ENCODE results near the gene HAPLN3. TPM values are rescaled to one million over a fixed set of nuclear protein-coding genes. Genes with fewer than 3 reads are reported as not detected.

Gene HAPLN3
- total and polyA plus RNA-seq, 2 donors (not counting 3 experiments of a cell fraction or from before 2014, with no cell fraction given), result 57.6 to 130 TPM

DNA sequence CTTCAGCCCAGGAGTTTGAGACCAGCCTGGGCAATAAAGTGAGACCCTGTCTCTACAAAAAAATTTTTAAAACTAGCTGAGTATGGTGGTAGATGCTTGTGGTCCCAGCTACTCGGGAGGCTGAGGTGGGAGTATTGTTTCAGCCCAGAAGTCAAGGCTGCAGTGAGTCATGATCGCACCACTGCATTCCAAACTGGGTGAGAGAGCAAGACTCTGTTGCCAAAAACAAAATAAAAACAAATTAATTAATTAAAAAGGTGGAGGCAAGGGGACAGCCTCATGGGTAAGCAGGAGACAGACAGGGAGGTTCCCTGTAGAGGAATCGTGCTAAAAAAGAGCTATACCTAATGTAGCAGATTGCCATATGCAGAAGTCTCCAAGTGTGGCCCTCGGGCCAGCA, 12.6 kb downstream of the HAPLN3 start:
- Histone ChIP-seq H3K27me3 (ENCODE audit: control insufficient read depth in 2 of 2, insufficient read depth in 2 of 2, low read length in 2 of 2) (no peaks in the 10 kb centered on the region), H4K20me1 (replicated peaks; ENCODE audit: control insufficient read depth, extremely low read depth, insufficient read depth, low read length) (no peaks in the 10 kb centered on the region), H3K4me1 (ENCODE audit: control insufficient read depth, extremely low read depth, insufficient read depth, low read length) (no peaks in the 10 kb centered on the region), H3K27ac (ENCODE audit: insufficient read depth, low read depth, low read length) (no peak overlapping the region), H3K9me1 (replicated peaks; ENCODE audit: control insufficient read depth, extremely low read depth, insufficient read depth, low read length) (no peaks in the 10 kb centered on the region), H3K9me3 (replicated peaks; ENCODE audit: control insufficient read depth, insufficient read depth, low read length) (no peaks in the 10 kb centered on the region), H2AFZ (ENCODE audit: low read depth, low read length) (no peak overlapping the region), H3K79me2 (ENCODE audit: control insufficient read depth, insufficient read depth, low read length) (no peaks in the 10 kb centered on the region), H3K4me3 (replicated peaks in 1 of 3; ENCODE audit: insufficient read depth in 1 of 3, low read depth in 1 of 3, low read length in 3 of 3) (no peak overlapping the region), H3K9ac (replicated peaks; ENCODE audit: extremely low read depth, insufficient read depth, low read length) (no peak overlapping the region), H3K36me3 (ENCODE audit: control insufficient read depth in 2 of 2, extremely low read depth in 1 of 2, insufficient read depth in 2 of 2, low read length in 2 of 2) (peaks cover 0 to 27% of the 10 kb centered on the region in 2 experiments), H3K4me2 (ENCODE audit: insufficient read depth, low read length) (no peak overlapping the region)
- DNase-seq (ENCODE audit: low read depth, low spot score) (no peak), FAIRE-seq (no peak)
- intact Hi-C loops (cut with micrococcal nuclease) (no loop called here), dilution Hi-C loops (cut with MboI; ENCODE audit: extremely low pct_ligation_motif_present, low sequenced_read_pairs) (no loop called here)
- TF ChIP-seq, protein P1, sequence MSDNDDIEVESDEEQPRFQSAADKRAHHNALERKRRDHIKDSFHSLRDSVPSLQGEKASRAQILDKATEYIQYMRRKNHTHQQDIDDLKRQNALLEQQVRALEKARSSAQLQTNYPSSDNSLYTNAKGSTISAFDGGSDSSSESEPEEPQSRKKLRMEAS (IDR thresholded peaks at IDR 0.05; ENCODE audit: insufficient read depth, insufficient read length), result no peak
- peak; percentile 55 for TF ChIP-seq JUN (IDR thresholded peaks at IDR 0.05; ENCODE audit: borderline replicate concordance, insufficient read depth, insufficient read length, low read depth)
- CTCF ChIA-PET, result interaction anchor here (1.2 to 5.3 kb wide), 3 partner anchors 10 to 22 kb away, joined by 4 to 29 read pairs (median 7); no protein-coding TSS in a partner anchor
- no TSS peak for BruUV-seq (replicated peaks)
- POLR2A ChIA-PET, result no interaction called here

DNA sequence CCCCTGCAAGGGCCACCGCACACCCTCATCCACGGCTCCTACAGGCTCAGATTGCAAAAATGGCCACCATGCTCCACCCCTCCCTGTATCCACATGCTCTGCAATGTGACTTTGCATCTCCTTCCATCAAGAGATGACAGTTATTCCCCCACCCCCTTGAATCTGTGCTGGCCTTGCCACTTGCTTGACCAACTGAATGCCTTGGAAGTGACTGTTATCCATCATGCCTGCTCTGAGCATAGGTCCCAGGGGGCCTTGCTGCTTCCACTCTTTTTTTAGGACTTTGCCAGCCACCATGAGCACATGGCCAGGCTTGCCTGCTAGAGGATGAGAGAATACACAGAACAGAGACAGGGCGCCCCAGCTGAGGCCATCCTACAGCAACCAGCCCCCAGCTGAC, 13.6 kb downstream of the HAPLN3 start:
- H4K20me1 ChIP-seq (replicated peaks; ENCODE audit: control insufficient read depth, extremely low read depth, insufficient read depth, low read length), result no peaks in the 10 kb centered on the region
- no peak overlapping the region for H3K4me2 ChIP-seq (ENCODE audit: insufficient read depth, low read length)
- FAIRE-seq (no peak), DNase-seq (ENCODE audit: low read depth, low spot score) (no peak)
- ChIA-PET POLR2A (no interaction called here), CTCF (interaction anchor here (5.3 kb wide), 1 partner anchor 17 kb away, joined by 29 read pairs; no protein-coding TSS in a partner anchor)
- H3K36me3 ChIP-seq (ENCODE audit: control insufficient read depth in 2 of 2, extremely low read depth in 1 of 2, insufficient read depth in 2 of 2, low read length in 2 of 2), result peaks cover 0 to 35% of the 10 kb centered on the region in 2 experiments
- no peaks in the 10 kb centered on the region for H3K9me3 ChIP-seq (replicated peaks; ENCODE audit: control insufficient read depth, insufficient read depth, low read length)
- dilution Hi-C loops (cut with MboI; ENCODE audit: extremely low pct_ligation_motif_present, low sequenced_read_pairs) (no loop called here), intact Hi-C loops (cut with micrococcal nuclease) (no loop called here)
- no peak overlapping the region for H3K4me3 ChIP-seq (replicated peaks in 1 of 3; ENCODE audit: insufficient read depth in 1 of 3, low read depth in 1 of 3, low read length in 3 of 3)
- H3K9me1 ChIP-seq (replicated peaks; ENCODE audit: control insufficient read depth, extremely low read depth, insufficient read depth, low read length), result no peaks in the 10 kb centered on the region
- no peaks in the 10 kb centered on the region for H3K79me2 ChIP-seq (ENCODE audit: control insufficient read depth, insufficient read depth, low read length)
- H2AFZ ChIP-seq (ENCODE audit: low read depth, low read length), result no peak overlapping the region
- H3K27me3 ChIP-seq (ENCODE audit: control insufficient read depth in 2 of 2, insufficient read depth in 2 of 2, low read length in 2 of 2), result no peaks in the 10 kb centered on the region
- H3K9ac ChIP-seq (replicated peaks; ENCODE audit: extremely low read depth, insufficient read depth, low read length), result no peak overlapping the region
- BruUV-seq (replicated peaks), result no TSS peak
- no peaks in the 10 kb centered on the region for H3K4me1 ChIP-seq (ENCODE audit: control insufficient read depth, extremely low read depth, insufficient read depth, low read length)
- TF ChIP-seq GATA2 (IDR thresholded peaks at IDR 0.05; ENCODE audit: insufficient read depth, insufficient read length, low read depth, low read length) (no peak), FOS (IDR thresholded peaks at IDR 0.05; ENCODE audit: borderline replicate concordance, insufficient read depth, low read length) (no peak), POLR2AphosphoS5 (IDR thresholded peaks at IDR 0.05; ENCODE audit: insufficient read depth, low read depth, low read length) (no peak), POLR2A (IDR thresholded peaks at IDR 0.05; ENCODE audit: low read depth, low read length) (no peak), EZH2 (IDR thresholded peaks at IDR 0.05; ENCODE audit: borderline replicate concordance, low read depth, low read length, severe bottlenecking) (no peak), MYC (IDR thresholded peaks at IDR 0.05; ENCODE audit: low read depth, low read length) (no peak), JUN (IDR thresholded peaks at IDR 0.05; ENCODE audit: borderline replicate concordance, insufficient read depth, insufficient read length, low read depth) (no peak)
- TF ChIP-seq, protein P1 (IDR thresholded peaks at IDR 0.05; ENCODE audit: insufficient read depth, insufficient read length), result no peak
- TF ChIP-seq, protein P2, sequence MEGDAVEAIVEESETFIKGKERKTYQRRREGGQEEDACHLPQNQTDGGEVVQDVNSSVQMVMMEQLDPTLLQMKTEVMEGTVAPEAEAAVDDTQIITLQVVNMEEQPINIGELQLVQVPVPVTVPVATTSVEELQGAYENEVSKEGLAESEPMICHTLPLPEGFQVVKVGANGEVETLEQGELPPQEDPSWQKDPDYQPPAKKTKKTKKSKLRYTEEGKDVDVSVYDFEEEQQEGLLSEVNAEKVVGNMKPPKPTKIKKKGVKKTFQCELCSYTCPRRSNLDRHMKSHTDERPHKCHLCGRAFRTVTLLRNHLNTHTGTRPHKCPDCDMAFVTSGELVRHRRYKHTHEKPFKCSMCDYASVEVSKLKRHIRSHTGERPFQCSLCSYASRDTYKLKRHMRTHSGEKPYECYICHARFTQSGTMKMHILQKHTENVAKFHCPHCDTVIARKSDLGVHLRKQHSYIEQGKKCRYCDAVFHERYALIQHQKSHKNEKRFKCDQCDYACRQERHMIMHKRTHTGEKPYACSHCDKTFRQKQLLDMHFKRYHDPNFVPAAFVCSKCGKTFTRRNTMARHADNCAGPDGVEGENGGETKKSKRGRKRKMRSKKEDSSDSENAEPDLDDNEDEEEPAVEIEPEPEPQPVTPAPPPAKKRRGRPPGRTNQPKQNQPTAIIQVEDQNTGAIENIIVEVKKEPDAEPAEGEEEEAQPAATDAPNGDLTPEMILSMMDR (IDR thresholded peaks at IDR 0.05; ENCODE audit: extremely low read depth in 1 of 2, insufficient read depth in 1 of 2, low read depth in 1 of 2, low read length in 2 of 2), result no peak
- H3K27ac ChIP-seq (ENCODE audit: insufficient read depth, low read depth, low read length), result no peak overlapping the region
